Endothelial cell (in vitro differentiated cells): ENCODE data around the gene AMER2. TPM values are rescaled to one million over a fixed set of nuclear protein-coding genes. Genes with fewer than 3 reads are reported as not detected.

ENCODE experiments used
- DNase-seq: peaks from one replicate; pipeline ENCODE4 v3.0.0; 2021; ENCODE audit warnings: low spot score
- H3K27ac Mint-ChIP-seq: one replicate; pipeline ENCODE4 v1.8.0; 2021; ENCODE audit warnings: mixed read lengths, inconsistent platforms; ENCODE audit not compliant: unreplicated experiment
- H3K27me3 Mint-ChIP-seq: one replicate; pipeline ENCODE4 v1.8.0; 2021; ENCODE audit warnings: mild to moderate bottlenecking, moderate library complexity, mixed read lengths, inconsistent platforms; ENCODE audit not compliant: unreplicated experiment
- H3K36me3 Mint-ChIP-seq: one replicate; pipeline ENCODE4 v1.8.0; 2021; ENCODE audit warnings: mild to moderate bottlenecking, low read depth, mixed read lengths, inconsistent platforms; ENCODE audit not compliant: unreplicated experiment
- H3K4me1 Mint-ChIP-seq: one replicate; pipeline ENCODE4 v1.8.0; 2021; ENCODE audit warnings: mild to moderate bottlenecking, mixed read lengths, inconsistent platforms; ENCODE audit not compliant: unreplicated experiment
- H3K4me3 Mint-ChIP-seq: one replicate; pipeline ENCODE4 v1.8.0; 2021; ENCODE audit warnings: mild to moderate bottlenecking, mixed read lengths, inconsistent platforms; ENCODE audit not compliant: unreplicated experiment
- H3K9me3 Mint-ChIP-seq: one replicate; pipeline ENCODE4 v1.8.0; 2021; ENCODE audit warnings: mixed read lengths, inconsistent platforms; ENCODE audit not compliant: unreplicated experiment
- total RNA-seq: library from RNA; stranded (reverse); fragmentation: NEBNext Ultra II Directional; extraction: Animal tissue kit (Norgen Biotek cat#: 25700); gene quantifications from one replicate; pipeline ENCODE4 v1.2.1, GENCODE V29; 2021; ENCODE audit not compliant: unreplicated experiment
- TF ChIP-seq, protein P1 (sequence below): fragments of 200-600 bp; sonication (generic); IDR thresholded peaks from one replicate; pipeline ENCODE4 v1.5.0; 2021; ENCODE audit warnings: antibody characterized with exemption; ENCODE audit not compliant: unreplicated experiment

Gene AMER2
- total RNA-seq, 1 donor from 2014 or later: 1.5 TPM

DNA sequence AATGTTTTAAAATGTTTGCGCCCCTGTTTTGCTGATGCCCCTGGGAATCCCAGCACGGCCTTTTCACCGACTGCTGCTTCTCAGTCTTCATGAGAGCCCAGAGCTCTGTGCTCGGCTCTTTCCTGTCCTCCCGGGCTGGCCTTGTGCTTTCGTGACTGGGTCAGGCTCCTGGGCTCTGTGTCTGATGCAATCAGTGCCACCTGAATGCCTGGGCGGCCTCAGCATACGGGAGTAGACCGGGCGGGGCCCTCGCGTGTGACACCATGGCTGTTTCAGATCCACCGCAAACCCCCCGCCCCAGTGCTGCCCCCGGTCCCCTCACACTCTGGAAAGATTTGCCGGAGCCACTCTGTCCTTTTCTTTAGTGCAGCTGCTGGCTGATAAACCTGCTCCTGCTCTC lies 54.8 kb downstream of the AMER2 start:
- H3K27me3 Mint-ChIP-seq: peaks cover 4% of the 10 kb centered on the region
- H3K27ac Mint-ChIP-seq: no peak overlapping the region
- H3K9me3 Mint-ChIP-seq: peaks cover 7% of the 10 kb centered on the region
- DNase-seq: no peak
- TF ChIP-seq, protein P1, sequence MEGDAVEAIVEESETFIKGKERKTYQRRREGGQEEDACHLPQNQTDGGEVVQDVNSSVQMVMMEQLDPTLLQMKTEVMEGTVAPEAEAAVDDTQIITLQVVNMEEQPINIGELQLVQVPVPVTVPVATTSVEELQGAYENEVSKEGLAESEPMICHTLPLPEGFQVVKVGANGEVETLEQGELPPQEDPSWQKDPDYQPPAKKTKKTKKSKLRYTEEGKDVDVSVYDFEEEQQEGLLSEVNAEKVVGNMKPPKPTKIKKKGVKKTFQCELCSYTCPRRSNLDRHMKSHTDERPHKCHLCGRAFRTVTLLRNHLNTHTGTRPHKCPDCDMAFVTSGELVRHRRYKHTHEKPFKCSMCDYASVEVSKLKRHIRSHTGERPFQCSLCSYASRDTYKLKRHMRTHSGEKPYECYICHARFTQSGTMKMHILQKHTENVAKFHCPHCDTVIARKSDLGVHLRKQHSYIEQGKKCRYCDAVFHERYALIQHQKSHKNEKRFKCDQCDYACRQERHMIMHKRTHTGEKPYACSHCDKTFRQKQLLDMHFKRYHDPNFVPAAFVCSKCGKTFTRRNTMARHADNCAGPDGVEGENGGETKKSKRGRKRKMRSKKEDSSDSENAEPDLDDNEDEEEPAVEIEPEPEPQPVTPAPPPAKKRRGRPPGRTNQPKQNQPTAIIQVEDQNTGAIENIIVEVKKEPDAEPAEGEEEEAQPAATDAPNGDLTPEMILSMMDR: no peak
- peaks cover 8% of the 10 kb centered on the region for H3K36me3 Mint-ChIP-seq
- peaks cover 17% of the 10 kb centered on the region for H3K4me1 Mint-ChIP-seq
- no peak overlapping the region for H3K4me3 Mint-ChIP-seq

DNA sequence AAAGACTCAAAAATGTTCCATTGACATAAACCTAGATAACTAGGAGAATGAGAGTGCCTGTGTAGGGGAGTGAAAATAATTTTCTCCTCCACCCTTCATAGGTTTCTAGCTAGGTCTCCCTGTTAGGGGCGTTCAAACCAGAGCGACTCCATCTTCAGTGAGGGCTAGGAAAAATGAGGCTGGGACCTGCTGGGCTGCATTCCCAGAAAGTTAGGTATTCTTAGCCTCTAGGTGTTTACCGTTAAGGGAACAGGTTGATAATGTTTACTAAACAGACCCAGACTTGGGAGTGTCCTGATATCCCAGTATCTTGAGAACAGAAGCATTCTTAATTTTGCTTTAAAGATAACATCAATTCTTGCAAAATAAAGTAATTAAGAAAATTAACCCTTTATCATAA lies 56.0 kb downstream of the AMER2 start:
- peaks cover 5% of the 10 kb centered on the region for H3K36me3 Mint-ChIP-seq
- no peak overlapping the region for H3K27ac Mint-ChIP-seq
- no peaks in the 10 kb centered on the region for H3K9me3 Mint-ChIP-seq

DNA sequence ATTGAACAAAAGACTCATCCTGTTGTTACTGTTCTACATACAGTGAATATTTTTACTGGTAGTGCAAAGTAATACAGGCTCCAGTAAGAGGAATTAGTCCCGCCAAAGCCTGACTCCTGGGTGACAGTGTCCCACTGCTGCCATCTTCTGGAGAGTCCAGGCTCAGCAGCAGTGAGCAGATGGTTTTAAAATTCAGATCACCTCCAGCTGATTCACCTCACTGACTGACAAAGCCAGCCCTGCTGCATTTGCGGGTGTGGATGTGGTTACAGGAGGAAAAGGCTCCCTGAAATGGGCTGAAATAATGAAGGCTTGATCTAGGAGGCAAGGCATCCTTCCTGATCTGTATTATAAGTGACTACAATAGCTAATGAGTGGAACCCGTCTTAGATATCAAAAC lies 57.9 kb downstream of the AMER2 start:
- Mint-ChIP-seq H3K4me1 (peaks cover 17% of the 10 kb centered on the region), H3K4me3 (no peak overlapping the region), H3K36me3 (peaks cover 5% of the 10 kb centered on the region), H3K9me3 (no peaks in the 10 kb centered on the region), H3K27ac (no peak overlapping the region), H3K27me3 (peaks cover 4% of the 10 kb centered on the region)
- TF ChIP-seq, protein P1: peak; percentile 66
- peak; percentile 88 for DNase-seq

More for the DNA sequence above, 56.0 kb downstream of the AMER2 start:
- TF ChIP-seq, protein P1: no peak
- Mint-ChIP-seq H3K4me1 (peaks cover 17% of the 10 kb centered on the region), H3K27me3 (peaks cover 4% of the 10 kb centered on the region), H3K4me3 (no peak overlapping the region)
- no peak for DNase-seq

DNA sequence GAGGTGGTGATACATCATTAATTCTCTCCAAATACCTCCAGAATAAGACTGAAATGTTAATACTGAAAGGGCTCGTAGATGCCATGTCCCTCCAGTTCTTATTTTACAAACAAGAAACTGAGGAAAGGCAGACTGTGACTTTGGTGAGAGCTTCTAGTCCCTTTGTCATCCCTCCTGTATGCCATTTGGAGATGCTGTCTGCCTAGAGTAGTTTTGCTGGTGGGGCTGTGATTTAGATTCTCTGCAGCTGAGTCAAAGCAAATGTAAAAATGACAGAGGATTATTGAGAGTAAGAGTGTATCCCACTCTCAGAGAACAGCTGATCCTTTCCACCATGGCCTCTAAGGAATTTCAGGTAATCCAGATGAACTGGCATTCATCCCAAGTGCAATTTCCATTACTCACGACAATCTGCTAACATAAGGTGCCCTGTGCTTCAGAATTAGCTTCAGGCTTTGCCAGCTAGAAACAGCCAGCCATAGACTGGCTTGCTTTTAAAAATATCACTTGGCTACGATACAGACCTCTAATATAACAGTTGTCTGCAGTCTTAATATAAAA lies 59.3 kb downstream of the AMER2 start:
- no peaks in the 10 kb centered on the region for H3K9me3 Mint-ChIP-seq
- no peak for DNase-seq
- no peak overlapping the region for H3K4me3 Mint-ChIP-seq
- peaks cover 4% of the 10 kb centered on the region for H3K27me3 Mint-ChIP-seq
- no peak overlapping the region for H3K27ac Mint-ChIP-seq
- H3K4me1 Mint-ChIP-seq: peaks cover 17% of the 10 kb centered on the region
- TF ChIP-seq, protein P1: no peak
- peaks cover 5% of the 10 kb centered on the region for H3K36me3 Mint-ChIP-seq

Other genes with a start within 250 kb of the AMER2 start
- 0.44 TPM for gene PABPC3, start 76.2 kb downstream of the AMER2 start, total RNA-seq
- 21.2 TPM for gene MTMR6, start 115.2 kb upstream of the AMER2 start, total RNA-seq
- gene NUP58, start 129.3 kb upstream of the AMER2 start, total RNA-seq: 49.9 TPM
- gene ATP8A2, start 199.7 kb upstream of the AMER2 start, total RNA-seq: 2.1 TPM